ENCODE measurements around the gene SCARF2. TPM values are rescaled to one million over a fixed set of nuclear protein-coding genes. Genes with fewer than 3 reads are reported as not detected.

The SCARF2 gene
- total and polyA plus RNA-seq, 2 donors from 2014 or later: 5.0 to 12.3 TPM

DNA sequence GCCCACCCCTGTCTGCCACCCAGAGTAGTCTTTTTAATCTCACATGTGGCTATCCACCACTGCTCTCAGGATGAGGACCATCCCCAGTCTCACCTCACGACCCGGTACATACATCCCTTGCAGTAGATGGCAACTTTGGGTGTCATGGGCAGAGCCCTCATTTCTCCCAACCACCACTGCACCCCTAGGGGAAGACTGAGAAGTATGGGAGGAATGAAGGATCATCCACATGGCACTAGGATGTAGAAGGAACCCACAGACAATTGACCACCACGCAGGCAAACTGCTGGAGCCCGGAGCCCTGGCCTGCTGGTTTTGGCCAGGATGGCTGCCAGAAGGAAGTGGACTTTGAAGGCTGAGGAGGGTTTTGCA, 1.9 kb upstream of the SCARF2 start:
- H3K27ac ChIP-seq (ENCODE audit: low read depth in 2 of 2, low read length in 2 of 2): no peak overlapping the region

DNA sequence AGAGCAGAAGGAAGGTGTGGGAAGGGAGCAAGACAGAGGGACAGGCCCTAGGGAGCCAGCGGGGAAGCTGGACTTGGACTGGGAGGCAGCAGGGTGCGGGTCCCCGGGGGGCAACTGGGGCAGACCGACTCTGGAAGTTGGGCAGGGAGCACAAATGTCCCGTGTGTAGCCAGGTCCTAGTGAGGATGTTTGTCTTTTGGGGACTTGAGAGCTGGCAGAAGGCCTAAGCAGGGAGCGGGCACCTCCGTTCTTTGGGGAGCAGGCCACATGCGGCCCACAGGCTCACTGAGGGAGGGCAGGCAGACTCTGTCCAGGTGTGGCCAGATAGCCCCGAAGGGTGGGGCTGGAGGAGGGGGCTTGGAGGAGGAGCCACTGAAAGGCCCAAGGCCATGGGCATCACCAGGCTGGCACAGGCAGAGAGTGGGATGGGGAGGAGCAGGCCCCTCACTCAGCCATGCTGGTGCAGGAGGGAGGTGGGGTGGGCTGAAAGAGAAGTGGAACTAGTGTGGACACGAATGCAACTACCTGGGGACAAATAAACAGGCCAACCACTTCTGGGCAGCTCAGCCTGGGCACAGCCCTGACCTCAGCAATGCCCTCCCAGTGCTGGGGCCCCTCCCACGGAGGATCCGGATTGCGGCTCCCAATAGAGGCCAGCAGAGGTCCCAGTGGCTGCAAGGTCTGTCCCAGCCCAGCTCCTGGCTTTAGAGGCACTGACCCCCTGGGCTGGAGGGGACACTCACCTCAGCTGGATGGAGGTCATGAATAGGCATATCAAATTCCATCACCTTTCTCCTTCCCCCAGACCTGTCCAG, 1.3 kb upstream of the SCARF2 start:
- DNase-seq: peak in 1 of 5 donors; percentile 78
- Histone ChIP-seq H3K27me3 (ENCODE audit: control insufficient read depth, insufficient read depth, low read length) (no peaks in the 10 kb centered on the region), H3K36me3 (ENCODE audit: control insufficient read depth in 2 of 3, insufficient read depth in 3 of 3, low read length in 3 of 3) (no peaks in the 10 kb centered on the region), H3K4me1 (ENCODE audit: control insufficient read depth in 2 of 3, insufficient read depth in 2 of 3, low read depth in 1 of 3, low read length in 3 of 3) (peaks cover 0 to 23% (median 4%) of the 10 kb centered on the region in 3 donors), H3K4me3 (ENCODE audit: low read length in 3 of 3) (peak overlapping the region in 2 of 3 donors; percentile 37 to 59), H3K27ac (ENCODE audit: low read depth in 2 of 2, low read length in 2 of 2) (no peak overlapping the region), H3K9me3 (ENCODE audit: control insufficient read depth in 2 of 3, insufficient read depth in 1 of 3, low read length in 3 of 3) (no peaks in the 10 kb centered on the region), H3K9ac (ENCODE audit: low read length in 3 of 3) (peak overlapping the region in 1 of 3 donors; percentile 67)
- intact Hi-C loops (cut with DNase I): no loop called here
- FAIRE-seq: no peak
- TF ChIP-seq, protein P1, sequence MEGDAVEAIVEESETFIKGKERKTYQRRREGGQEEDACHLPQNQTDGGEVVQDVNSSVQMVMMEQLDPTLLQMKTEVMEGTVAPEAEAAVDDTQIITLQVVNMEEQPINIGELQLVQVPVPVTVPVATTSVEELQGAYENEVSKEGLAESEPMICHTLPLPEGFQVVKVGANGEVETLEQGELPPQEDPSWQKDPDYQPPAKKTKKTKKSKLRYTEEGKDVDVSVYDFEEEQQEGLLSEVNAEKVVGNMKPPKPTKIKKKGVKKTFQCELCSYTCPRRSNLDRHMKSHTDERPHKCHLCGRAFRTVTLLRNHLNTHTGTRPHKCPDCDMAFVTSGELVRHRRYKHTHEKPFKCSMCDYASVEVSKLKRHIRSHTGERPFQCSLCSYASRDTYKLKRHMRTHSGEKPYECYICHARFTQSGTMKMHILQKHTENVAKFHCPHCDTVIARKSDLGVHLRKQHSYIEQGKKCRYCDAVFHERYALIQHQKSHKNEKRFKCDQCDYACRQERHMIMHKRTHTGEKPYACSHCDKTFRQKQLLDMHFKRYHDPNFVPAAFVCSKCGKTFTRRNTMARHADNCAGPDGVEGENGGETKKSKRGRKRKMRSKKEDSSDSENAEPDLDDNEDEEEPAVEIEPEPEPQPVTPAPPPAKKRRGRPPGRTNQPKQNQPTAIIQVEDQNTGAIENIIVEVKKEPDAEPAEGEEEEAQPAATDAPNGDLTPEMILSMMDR (IDR thresholded peaks at IDR 0.05; ENCODE audit: borderline replicate concordance, extremely low read depth, insufficient read depth): no peak

More for the DNA sequence above, 1.9 kb upstream of the SCARF2 start:
- TF ChIP-seq, protein P1 (IDR thresholded peaks at IDR 0.05; ENCODE audit: borderline replicate concordance, extremely low read depth, insufficient read depth): no peak
- Histone ChIP-seq H3K4me1 (ENCODE audit: control insufficient read depth in 2 of 3, insufficient read depth in 2 of 3, low read depth in 1 of 3, low read length in 3 of 3) (peaks cover 0 to 23% (median 4%) of the 10 kb centered on the region in 3 donors), H3K36me3 (ENCODE audit: control insufficient read depth in 2 of 3, insufficient read depth in 3 of 3, low read length in 3 of 3) (peaks cover 0 to under 1% (median 0%) of the 10 kb centered on the region in 3 donors), H3K27me3 (ENCODE audit: control insufficient read depth, insufficient read depth, low read length) (no peaks in the 10 kb centered on the region), H3K4me3 (ENCODE audit: low read length in 3 of 3) (no peak overlapping the region), H3K9ac (ENCODE audit: low read length in 3 of 3) (no peak overlapping the region), H3K9me3 (ENCODE audit: control insufficient read depth in 2 of 3, insufficient read depth in 1 of 3, low read length in 3 of 3) (no peaks in the 10 kb centered on the region)
- intact Hi-C loops (cut with DNase I): no loop called here
- DNase-seq (peak in 1 of 5 donors; percentile 43), FAIRE-seq (no peak)

DNA sequence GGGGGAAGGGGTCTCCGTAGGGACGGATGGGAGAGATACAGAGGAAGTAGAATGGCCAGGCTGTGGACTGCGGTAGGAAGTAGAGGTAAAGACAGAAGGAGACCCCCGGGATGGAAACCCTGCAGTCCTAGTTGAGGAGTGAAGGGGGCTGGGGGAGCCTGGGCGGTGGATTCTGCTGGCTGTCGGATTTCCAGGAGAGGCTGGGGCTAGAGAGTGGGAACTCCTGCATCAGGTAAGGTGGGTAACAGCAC, 727 bp upstream of the SCARF2 start:
- H3K27ac ChIP-seq (ENCODE audit: low read depth in 2 of 2, low read length in 2 of 2): peak overlapping the region; percentile 41 to 63
- TF ChIP-seq, protein P1 (IDR thresholded peaks at IDR 0.05; ENCODE audit: borderline replicate concordance, extremely low read depth, insufficient read depth): no peak
- no peak for FAIRE-seq
- intact Hi-C loops (cut with DNase I): no loop called here
- no peaks in the 10 kb centered on the region for H3K36me3 ChIP-seq (ENCODE audit: control insufficient read depth in 2 of 3, insufficient read depth in 3 of 3, low read length in 3 of 3)
- no peaks in the 10 kb centered on the region for H3K27me3 ChIP-seq (ENCODE audit: control insufficient read depth, insufficient read depth, low read length)
- no peaks in the 10 kb centered on the region for H3K9me3 ChIP-seq (ENCODE audit: control insufficient read depth in 2 of 3, insufficient read depth in 1 of 3, low read length in 3 of 3)
- DNase-seq: no peak
- H3K4me1 ChIP-seq (ENCODE audit: control insufficient read depth in 2 of 3, insufficient read depth in 2 of 3, low read depth in 1 of 3, low read length in 3 of 3): peaks cover 0 to 23% (median 4%) of the 10 kb centered on the region in 3 donors
- H3K4me3 ChIP-seq (ENCODE audit: low read length in 3 of 3): peak overlapping the region; percentile 12 to 59 (median 37)
- peak overlapping the region in 2 of 3 donors; percentile 22 to 67 for H3K9ac ChIP-seq (ENCODE audit: low read length in 3 of 3)

All from kidney (tissue), 14 donors.